GM18499 (cell line): Measurements from ENCODE around the gene SFXN1.
"Not testable (repeated sequence)": the region's sequence is repeated elsewhere in the genome, so short reads cannot be mapped to it uniquely, and the experiment has no call there.

ENCODE experiments used
- ATAC-seq: cut with Tn5 transposase; IDR thresholded peaks from one replicate; pipeline ENCODE4 v1.9.1; 2021; ENCODE audit warnings: moderate number of reproducible peaks; ENCODE audit not compliant: insufficient read depth, unreplicated experiment

Gene SFXN1

GRCh38 chr5:175478384-175479124 lies at the start of gene SFXN1:
Gene SFXN1 (plus strand): TSS chr5:175478560. CDS start chr5:175492104, 13,544 bp downstream.
- ATAC-seq, result peak; percentile 58

GRCh38 chr5:175434800-175435199 lies 43.6 kb upstream of the SFXN1 start:
- no peak for ATAC-seq

- ATAC-seq, result no peak
Measured at GRCh38 chr5:175436359-175436758, 42.0 kb upstream of the SFXN1 start.

GRCh38 chr5:175438234-175438857 lies 40.0 kb upstream of the SFXN1 start:
- ATAC-seq, result no peak

GRCh38 chr5:175443514-175444059 lies 34.8 kb upstream of the SFXN1 start:
- no peak for ATAC-seq

GRCh38 chr5:175444060-175444904 lies 34.1 kb upstream of the SFXN1 start, which contains the start of gene DRD1:
Gene DRD1 (minus strand): TSS chr5:175444182. CDS start chr5:175443099, 1,083 bp downstream.
- ATAC-seq, result no peak

GRCh38 chr5:175444905-175445456 lies 33.4 kb upstream of the SFXN1 start:
- ATAC-seq, result no peak

GRCh38 chr5:175446378-175446777 lies 32.0 kb upstream of the SFXN1 start:
- not testable (repeated sequence) for ATAC-seq

GRCh38 chr5:175447571-175447970 lies 30.8 kb upstream of the SFXN1 start:
- no peak for ATAC-seq

GRCh38 chr5:175448276-175448675 lies 30.1 kb upstream of the SFXN1 start:
- no peak for ATAC-seq

GRCh38 chr5:175452166-175452565 lies 26.2 kb upstream of the SFXN1 start:
- no peak for ATAC-seq

GRCh38 chr5:175454338-175454737 lies 24.0 kb upstream of the SFXN1 start:
- ATAC-seq, result not testable (repeated sequence)

GRCh38 chr5:175456105-175456742 lies 22.1 kb upstream of the SFXN1 start:
- ATAC-seq, result no peak

GRCh38 chr5:175457466-175457865 lies 20.9 kb upstream of the SFXN1 start:
- peak; percentile 88 for ATAC-seq

GRCh38 chr5:175460126-175460525 lies 18.2 kb upstream of the SFXN1 start:
- ATAC-seq, result no peak

- ATAC-seq, result no peak
Measured at GRCh38 chr5:175460552-175460951, 17.8 kb upstream of the SFXN1 start.

- ATAC-seq, result no peak
Measured at GRCh38 chr5:175461370-175461769, 17.0 kb upstream of the SFXN1 start.

- ATAC-seq, result no peak
Measured at GRCh38 chr5:175463641-175464040, 14.7 kb upstream of the SFXN1 start.

GRCh38 chr5:175464074-175464941 lies 14.1 kb upstream of the SFXN1 start:
- peak; percentile 68 for ATAC-seq
